ENCODE measurements around the gene TAS2R60. TPM values are rescaled to one million over a fixed set of nuclear protein-coding genes. Genes with fewer than 3 reads are reported as not detected.

The TAS2R60 gene
- polyA plus RNA-seq, 1 of the 3 experiments (the other 2 are of a cell fraction) = not detected

DNA sequence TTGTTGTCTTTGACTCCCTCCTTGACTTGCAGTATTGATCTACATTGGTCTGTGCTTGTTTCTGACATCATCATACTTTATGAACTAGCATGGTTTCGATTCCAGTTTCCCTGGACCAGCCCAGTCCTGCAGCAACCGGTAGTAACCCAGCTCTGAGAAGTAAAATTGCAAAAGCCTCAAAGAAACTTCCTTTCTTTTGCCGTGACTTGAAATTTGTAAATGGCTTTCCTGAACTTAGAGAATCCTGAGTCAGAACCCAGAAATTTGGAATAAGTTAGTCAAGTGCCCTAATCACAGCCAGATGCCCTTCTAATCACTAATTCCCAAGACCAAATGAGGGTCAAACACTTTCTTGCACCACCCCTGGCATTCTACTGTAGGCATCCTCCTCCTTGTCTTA lies 15.0 kb downstream of the TAS2R60 start:
- Histone ChIP-seq H3K9me2 (no peaks in the 10 kb centered on the region), H3K4me3 (ENCODE audit: low read depth in 2 of 2, low read length in 1 of 2) (no peak overlapping the region), H3F3A (replicated peaks; ENCODE audit: insufficient read depth) (peaks cover 59% of the 10 kb centered on the region), H2AFZ (ENCODE audit: low read depth) (peak overlapping the region; percentile 61), H3K27me3 (ENCODE audit: insufficient read depth) (no peaks in the 10 kb centered on the region), H3K36me3 (replicated peaks in 1 of 2; ENCODE audit: control insufficient read depth in 1 of 2, insufficient read depth in 2 of 2, low read length in 1 of 2) (no peaks in the 10 kb centered on the region), H3K4me1 (ENCODE audit: control insufficient read depth in 1 of 2, insufficient read depth in 2 of 2, low read depth in 1 of 2, low read length in 1 of 2) (peaks cover 0 to 48% of the 10 kb centered on the region in 2 experiments; a peak in 3 of 4 replicates), H3K27ac (ENCODE audit: low read depth in 2 of 2, low read length in 1 of 2) (peak overlapping the region; percentile 39 to 92; a peak in 3 of 4 replicates), H3K9me3 (0 out of 2 replicates have a peak, but pooled peaks cover 15% of the 10 kb centered on the region), H3K9ac (peak overlapping the region; percentile 64), H3K4me2 (peak overlapping the region; percentile 61), H3K79me2 (ENCODE audit: insufficient read depth) (no peaks in the 10 kb centered on the region), H4K20me1 (ENCODE audit: insufficient read depth) (no peaks in the 10 kb centered on the region)
- TF ChIP-seq MXI1 (IDR thresholded peaks at IDR 0.05; ENCODE audit: low read depth, low read length) = no peak
- TF ChIP-seq TEAD4 (IDR thresholded peaks at IDR 0.05; ENCODE audit: borderline replicate concordance, insufficient read depth) = peak; percentile 66; the same call in 1 of the 2 replicates
- TF ChIP-seq NRF1 (IDR thresholded peaks at IDR 0.05; ENCODE audit: low read depth, low read length) = no peak
- TF ChIP-seq EP300 (IDR thresholded peaks at IDR 0.05; ENCODE audit: borderline replicate concordance in 1 of 2, low read depth in 1 of 2, low read length in 1 of 2) = 0 out of 4 replicates have a peak, but pooled peaks of 1 of the 2 experiments have one; percentile 54
- TF ChIP-seq FOXJ3 (CRISPR knock-in tag; IDR thresholded peaks at IDR 0.05) = no peak
- peak; percentile 73 for TF ChIP-seq JUND (IDR thresholded peaks at IDR 0.05)
- TF ChIP-seq RXRA (IDR thresholded peaks at IDR 0.05; ENCODE audit: borderline replicate concordance, low read depth) = peak; percentile 67; the same call in 1 of the 2 replicates
- TF ChIP-seq FOSL2 (IDR thresholded peaks at IDR 0.05; ENCODE audit: borderline replicate concordance, low read depth) = peak; percentile 72
- no peak; the same call in 1 of the 2 replicates for TF ChIP-seq ELF1 (IDR thresholded peaks at IDR 0.05)
- TF ChIP-seq TAF1 (IDR thresholded peaks at IDR 0.05; ENCODE audit: borderline replicate concordance, low read depth, low read length) = 0 out of 2 replicates have a peak, but pooled peaks have one; percentile 20
- TF ChIP-seq GABPA (IDR thresholded peaks at IDR 0.05; ENCODE audit: low read depth) = no peak
- TF ChIP-seq, protein P1, sequence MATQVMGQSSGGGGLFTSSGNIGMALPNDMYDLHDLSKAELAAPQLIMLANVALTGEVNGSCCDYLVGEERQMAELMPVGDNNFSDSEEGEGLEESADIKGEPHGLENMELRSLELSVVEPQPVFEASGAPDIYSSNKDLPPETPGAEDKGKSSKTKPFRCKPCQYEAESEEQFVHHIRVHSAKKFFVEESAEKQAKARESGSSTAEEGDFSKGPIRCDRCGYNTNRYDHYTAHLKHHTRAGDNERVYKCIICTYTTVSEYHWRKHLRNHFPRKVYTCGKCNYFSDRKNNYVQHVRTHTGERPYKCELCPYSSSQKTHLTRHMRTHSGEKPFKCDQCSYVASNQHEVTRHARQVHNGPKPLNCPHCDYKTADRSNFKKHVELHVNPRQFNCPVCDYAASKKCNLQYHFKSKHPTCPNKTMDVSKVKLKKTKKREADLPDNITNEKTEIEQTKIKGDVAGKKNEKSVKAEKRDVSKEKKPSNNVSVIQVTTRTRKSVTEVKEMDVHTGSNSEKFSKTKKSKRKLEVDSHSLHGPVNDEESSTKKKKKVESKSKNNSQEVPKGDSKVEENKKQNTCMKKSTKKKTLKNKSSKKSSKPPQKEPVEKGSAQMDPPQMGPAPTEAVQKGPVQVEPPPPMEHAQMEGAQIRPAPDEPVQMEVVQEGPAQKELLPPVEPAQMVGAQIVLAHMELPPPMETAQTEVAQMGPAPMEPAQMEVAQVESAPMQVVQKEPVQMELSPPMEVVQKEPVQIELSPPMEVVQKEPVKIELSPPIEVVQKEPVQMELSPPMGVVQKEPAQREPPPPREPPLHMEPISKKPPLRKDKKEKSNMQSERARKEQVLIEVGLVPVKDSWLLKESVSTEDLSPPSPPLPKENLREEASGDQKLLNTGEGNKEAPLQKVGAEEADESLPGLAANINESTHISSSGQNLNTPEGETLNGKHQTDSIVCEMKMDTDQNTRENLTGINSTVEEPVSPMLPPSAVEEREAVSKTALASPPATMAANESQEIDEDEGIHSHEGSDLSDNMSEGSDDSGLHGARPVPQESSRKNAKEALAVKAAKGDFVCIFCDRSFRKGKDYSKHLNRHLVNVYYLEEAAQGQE (IDR thresholded peaks at IDR 0.05; ENCODE audit: low read depth, low read length) = 0 out of 2 replicates have a peak, but pooled peaks have one; percentile 19
- no peak for TF ChIP-seq RCOR1 (IDR thresholded peaks at IDR 0.05; ENCODE audit: low read length)
- peak; percentile 62; the same call in 1 of the 2 replicates for TF ChIP-seq POLR2AphosphoS5 (IDR thresholded peaks at IDR 0.05; ENCODE audit: low read depth, low read length)
- TF ChIP-seq TCF12 (IDR thresholded peaks at IDR 0.05) = peak; percentile 92
- TF ChIP-seq NFIC (IDR thresholded peaks at IDR 0.05; ENCODE audit: borderline replicate concordance) = peak; percentile 15; the same call in 1 of the 2 replicates
- no peak for TF ChIP-seq MEF2A (IDR thresholded peaks at IDR 0.05; ENCODE audit: borderline replicate concordance, low read depth)
- no peak for TF ChIP-seq GATA2 (CRISPR knock-in tag; IDR thresholded peaks at IDR 0.05)
- no peak for DNase-seq
- CTCF ChIA-PET = interaction anchor here (1.4 kb wide), 1 partner anchor 218 kb away, joined by 3 read pairs; no protein-coding TSS in a partner anchor
- 14% methylated on average over 3 of the region's 3 CpGs for WGBS (ENCODE audit: low lambda C conversion rate)
- POLR2A ChIA-PET = no interaction called here
